SK-N-SH (cell line): ENCODE results near the gene UGT1A3.

ENCODE experiments used
- CHD2 ChIP-seq: fragments of 150-350 bp; IDR thresholded peaks from 2 replicates; pipeline ENCODE4 v1.6.1; 2018; ENCODE audit warnings: low read length; ENCODE audit not compliant: partially characterized antibody
- EP300 ChIP-seq, 2 experiments: IDR thresholded peaks; 2 replicates each; pipeline versions ENCODE4 v1.4.0 to v1.6.1; 2012; ENCODE audit warnings: borderline replicate concordance in 1 of 2, low read depth in 1 of 2, low read length in 1 of 2
- EZH2phosphoT487 ChIP-seq: fragments of 200-600 bp; sonication (generic); IDR thresholded peaks from 2 replicates; pipeline ENCODE4 v1.6.1; 2017; ENCODE audit warnings: low read depth, mixed run types, mild to moderate bottlenecking, antibody characterized with exemption, moderate library complexity, borderline replicate concordance
- FOXM1 ChIP-seq: IDR thresholded peaks from 2 replicates; pipeline ENCODE4 v1.4.0; 2012; ENCODE audit warnings: low read depth, mild to moderate bottlenecking
- POLR2AphosphoS5 ChIP-seq: IDR thresholded peaks from 2 replicates; pipeline ENCODE4 v1.6.1; 2012; ENCODE audit warnings: low read depth, low read length
- TCF12 ChIP-seq: IDR thresholded peaks from 2 replicates; pipeline ENCODE4 v1.4.0; 2012
- YY1 ChIP-seq: IDR thresholded peaks from 2 replicates; pipeline ENCODE4 v1.4.0; 2012; ENCODE audit warnings: low read depth, mild to moderate bottlenecking
- TF ChIP-seq, protein P1 (sequence below): IDR thresholded peaks from 2 replicates; pipeline ENCODE4 v1.6.1; 2012; ENCODE audit warnings: mild to moderate bottlenecking, low read depth, low read length, moderate library complexity
- TF ChIP-seq, protein P2 (sequence below): IDR thresholded peaks from 2 replicates; pipeline ENCODE4 v1.4.0; 2012; ENCODE audit warnings: low read depth

DNA sequence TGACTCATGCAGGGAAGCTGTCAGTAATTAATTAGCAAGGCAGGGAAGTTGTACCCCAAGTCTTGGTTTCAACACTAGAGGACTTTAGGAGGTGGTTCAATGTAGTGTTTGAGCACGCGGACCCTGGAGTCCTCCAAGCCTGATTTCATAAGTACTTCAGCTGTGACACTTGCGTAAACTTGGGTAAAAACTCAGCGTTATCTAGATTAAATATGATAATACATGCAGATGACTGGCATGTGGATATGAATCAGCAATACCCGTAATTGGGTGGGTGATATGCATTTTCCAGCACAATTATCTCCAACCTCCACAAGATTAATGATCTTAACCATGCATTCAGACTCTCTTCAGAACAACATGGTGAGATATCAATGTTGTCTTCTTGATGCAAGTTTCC, 41.9 kb upstream of the UGT1A3 start:
- TF ChIP-seq, protein P1, sequence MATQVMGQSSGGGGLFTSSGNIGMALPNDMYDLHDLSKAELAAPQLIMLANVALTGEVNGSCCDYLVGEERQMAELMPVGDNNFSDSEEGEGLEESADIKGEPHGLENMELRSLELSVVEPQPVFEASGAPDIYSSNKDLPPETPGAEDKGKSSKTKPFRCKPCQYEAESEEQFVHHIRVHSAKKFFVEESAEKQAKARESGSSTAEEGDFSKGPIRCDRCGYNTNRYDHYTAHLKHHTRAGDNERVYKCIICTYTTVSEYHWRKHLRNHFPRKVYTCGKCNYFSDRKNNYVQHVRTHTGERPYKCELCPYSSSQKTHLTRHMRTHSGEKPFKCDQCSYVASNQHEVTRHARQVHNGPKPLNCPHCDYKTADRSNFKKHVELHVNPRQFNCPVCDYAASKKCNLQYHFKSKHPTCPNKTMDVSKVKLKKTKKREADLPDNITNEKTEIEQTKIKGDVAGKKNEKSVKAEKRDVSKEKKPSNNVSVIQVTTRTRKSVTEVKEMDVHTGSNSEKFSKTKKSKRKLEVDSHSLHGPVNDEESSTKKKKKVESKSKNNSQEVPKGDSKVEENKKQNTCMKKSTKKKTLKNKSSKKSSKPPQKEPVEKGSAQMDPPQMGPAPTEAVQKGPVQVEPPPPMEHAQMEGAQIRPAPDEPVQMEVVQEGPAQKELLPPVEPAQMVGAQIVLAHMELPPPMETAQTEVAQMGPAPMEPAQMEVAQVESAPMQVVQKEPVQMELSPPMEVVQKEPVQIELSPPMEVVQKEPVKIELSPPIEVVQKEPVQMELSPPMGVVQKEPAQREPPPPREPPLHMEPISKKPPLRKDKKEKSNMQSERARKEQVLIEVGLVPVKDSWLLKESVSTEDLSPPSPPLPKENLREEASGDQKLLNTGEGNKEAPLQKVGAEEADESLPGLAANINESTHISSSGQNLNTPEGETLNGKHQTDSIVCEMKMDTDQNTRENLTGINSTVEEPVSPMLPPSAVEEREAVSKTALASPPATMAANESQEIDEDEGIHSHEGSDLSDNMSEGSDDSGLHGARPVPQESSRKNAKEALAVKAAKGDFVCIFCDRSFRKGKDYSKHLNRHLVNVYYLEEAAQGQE = no peak
- TF ChIP-seq YY1 = no peak
- TF ChIP-seq, protein P2, sequence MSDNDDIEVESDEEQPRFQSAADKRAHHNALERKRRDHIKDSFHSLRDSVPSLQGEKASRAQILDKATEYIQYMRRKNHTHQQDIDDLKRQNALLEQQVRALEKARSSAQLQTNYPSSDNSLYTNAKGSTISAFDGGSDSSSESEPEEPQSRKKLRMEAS = no peak
- TF ChIP-seq TCF12 = no peak
- no peak for TF ChIP-seq POLR2AphosphoS5
- TF ChIP-seq EP300 (IDR thresholded peaks at IDR 0.05; ENCODE audit: borderline replicate concordance in 1 of 2, low read depth in 1 of 2, low read length in 1 of 2) = no peak
- no peak for TF ChIP-seq CHD2
- TF ChIP-seq EZH2phosphoT487 = no peak
- no peak for TF ChIP-seq FOXM1
